COLO829 (cell line): Measurements from ENCODE around the gene ROBO1.

ENCODE experiments used
- DNase-seq: peaks from one replicate; pipeline ENCODE4 v3.0.0; 2012; ENCODE audit warnings: low spot score

The ROBO1 gene

GRCh38 chr3:79012530-79012913 is 755.3 kb downstream of the ROBO1 start:
- DNase-seq, result no peak

GRCh38 chr3:79011821-79012529 is 755.8 kb downstream of the ROBO1 start:
- DNase-seq, result no peak

GRCh38 chr3:79009861-79010260 is 757.9 kb downstream of the ROBO1 start:
- no peak for DNase-seq

- no peak for DNase-seq
Observed at GRCh38 chr3:79006077-79006476, 761.7 kb downstream of the ROBO1 start.

- peak; percentile 82 for DNase-seq
Observed at GRCh38 chr3:79005084-79005483, 762.7 kb downstream of the ROBO1 start.

GRCh38 chr3:79003994-79004393 is 763.8 kb downstream of the ROBO1 start:
- DNase-seq, result no peak

GRCh38 chr3:79002465-79003372 is 765.1 kb downstream of the ROBO1 start:
- no peak for DNase-seq

- DNase-seq, result no peak
Observed at GRCh38 chr3:79001255-79001654, 766.5 kb downstream of the ROBO1 start.

- DNase-seq, result no peak
Observed at GRCh38 chr3:78999139-78999538, 768.7 kb downstream of the ROBO1 start.

- no peak for DNase-seq
Observed at GRCh38 chr3:78995087-78995486, 772.7 kb downstream of the ROBO1 start.

GRCh38 chr3:78994174-78995027 is 773.4 kb downstream of the ROBO1 start:
- DNase-seq, result peak; percentile 89

GRCh38 chr3:78993375-78993774 is 774.4 kb downstream of the ROBO1 start:
- no peak for DNase-seq

GRCh38 chr3:78992830-78993229 is 775.0 kb downstream of the ROBO1 start:
- DNase-seq, result no peak

GRCh38 chr3:78992400-78992799 is 775.4 kb downstream of the ROBO1 start:
- no peak for DNase-seq

GRCh38 chr3:78991656-78992055 is 776.1 kb downstream of the ROBO1 start:
- DNase-seq, result no peak

GRCh38 chr3:78990156-78990555 is 777.6 kb downstream of the ROBO1 start:
- no peak for DNase-seq

- DNase-seq, result no peak
Observed at GRCh38 chr3:78988324-78988723, 779.5 kb downstream of the ROBO1 start.

GRCh38 chr3:78986416-78987101 is 781.2 kb downstream of the ROBO1 start:
- no peak for DNase-seq

- no peak for DNase-seq
Observed at GRCh38 chr3:78985981-78986380, 781.8 kb downstream of the ROBO1 start.

GRCh38 chr3:78979028-78979427 is 788.8 kb downstream of the ROBO1 start:
- DNase-seq, result no peak

GRCh38 chr3:78978037-78978436 is 789.8 kb downstream of the ROBO1 start:
- peak; percentile 38 for DNase-seq

GRCh38 chr3:78977073-78977472 is 790.7 kb downstream of the ROBO1 start:
- no peak for DNase-seq
